Retinal pigment epithelial cell (primary cell): Measurements from ENCODE around the gene DNAH3.
"Not testable (repeated sequence)": the region's sequence is repeated elsewhere in the genome, so short reads cannot be mapped to it uniquely, and the experiment has no call there.

Source experiments
- DNase-seq: peaks from one replicate; pipeline ENCODE4 v3.0.0-alpha.2; 2010; ENCODE audit warnings: low read depth
- H3K4me3 ChIP-seq: 2 replicates; pipeline ENCODE4 v1.5.1; 2011; ENCODE audit warnings: mild to moderate bottlenecking, low read length, control low read depth, moderate library complexity
- CTCF ChIP-seq: conservative IDR thresholded peaks from 2 replicates; pipeline ENCODE4 v1.5.1; 2011; ENCODE audit warnings: low read depth, low read length, control low read depth, inconsistent platforms

The DNAH3 gene

GRCh38 chr16:21179983-21180365 is 29.3 kb upstream of the DNAH3 start:
- H3K4me3 ChIP-seq, result no peak overlapping the region
- no peak for TF ChIP-seq CTCF

GRCh38 chr16:21179126-21179982 is 28.7 kb upstream of the DNAH3 start:
- TF ChIP-seq CTCF, result no peak
- no peak overlapping the region for H3K4me3 ChIP-seq
- DNase-seq, result no peak

More at GRCh38 chr16:21179983-21180365, 29.3 kb upstream of the DNAH3 start:
- no peak for DNase-seq

GRCh38 chr16:21175397-21175796 is 24.8 kb upstream of the DNAH3 start:
- no peak for TF ChIP-seq CTCF
- DNase-seq, result no peak

GRCh38 chr16:21172650-21173049 is 22.0 kb upstream of the DNAH3 start:
- TF ChIP-seq CTCF, result no peak
- no peak overlapping the region for H3K4me3 ChIP-seq
- DNase-seq, result no peak

More at GRCh38 chr16:21175397-21175796, 24.8 kb upstream of the DNAH3 start:
- H3K4me3 ChIP-seq, result no peak overlapping the region

GRCh38 chr16:21170116-21170515 is 19.5 kb upstream of the DNAH3 start:
- DNase-seq, H3K4me3 ChIP-seq: not testable (repeated sequence)

- no peak overlapping the region for H3K4me3 ChIP-seq
- DNase-seq, result no peak
- no peak for TF ChIP-seq CTCF
These were observed 18.8 kb upstream of the DNAH3 start for GRCh38 chr16:21169249-21169981.

- DNase-seq, result no peak
- H3K4me3 ChIP-seq, result no peak overlapping the region
- no peak for TF ChIP-seq CTCF
These were observed 17.4 kb upstream of the DNAH3 start for GRCh38 chr16:21167929-21168602.
